DMS153 (cell line): Measurements from ENCODE around the gene MASP2.
A peak's percentile ranks its signal among the peaks of the same experiment; 100 is the strongest.
"Not testable (repeated sequence)": the region's sequence is repeated elsewhere in the genome, so short reads cannot be mapped to it uniquely, and the experiment has no call there.

Experiments used
- DNase-seq: peaks from one replicate; lab custom pipeline; 2025; lab: John Stamatoyannopoulos, UW

MASP2 gene

DNA sequence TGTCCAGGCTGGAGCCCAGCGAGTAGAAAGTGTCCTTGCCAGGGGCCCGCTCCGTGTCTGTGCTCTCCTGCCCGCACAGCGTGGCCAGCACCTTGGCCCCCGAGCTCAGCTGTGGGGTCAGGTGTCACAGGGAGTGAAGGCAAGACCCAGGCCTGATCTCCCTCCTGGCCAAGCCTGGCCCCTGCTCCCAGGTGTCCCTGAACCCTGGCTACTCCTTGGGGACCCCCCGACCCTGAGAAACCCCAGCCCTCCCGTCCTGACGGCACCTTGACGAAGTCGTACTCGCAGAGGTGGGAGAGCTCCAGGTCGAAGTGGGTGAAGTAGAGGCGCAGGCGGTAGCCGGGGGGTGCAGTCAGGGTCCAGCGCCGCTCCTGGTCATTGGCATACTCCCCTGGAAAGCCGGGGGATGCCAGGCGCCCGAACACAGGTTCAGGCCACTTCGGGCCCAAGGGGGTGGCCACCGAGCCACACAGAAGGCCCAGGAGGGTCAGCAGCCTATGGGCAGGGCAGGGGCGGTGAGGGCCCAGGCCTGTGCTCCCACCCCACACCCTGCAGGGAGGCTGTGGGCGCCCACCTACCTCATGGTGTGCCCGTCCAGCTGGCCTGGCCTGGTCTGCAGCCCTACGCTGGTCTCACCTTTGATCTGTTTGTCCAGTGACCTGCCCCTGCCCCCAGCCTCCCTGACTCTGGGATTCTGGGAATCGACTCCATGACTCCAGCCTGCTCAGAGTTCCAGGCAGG lies at the start of gene MASP2:
Gene MASP2 (minus strand): TSS at position 615 of the 741 bp plus-strand sequence. CDS start 32 bp downstream, at position 583.
- DNase-seq, result no peak

DNA sequence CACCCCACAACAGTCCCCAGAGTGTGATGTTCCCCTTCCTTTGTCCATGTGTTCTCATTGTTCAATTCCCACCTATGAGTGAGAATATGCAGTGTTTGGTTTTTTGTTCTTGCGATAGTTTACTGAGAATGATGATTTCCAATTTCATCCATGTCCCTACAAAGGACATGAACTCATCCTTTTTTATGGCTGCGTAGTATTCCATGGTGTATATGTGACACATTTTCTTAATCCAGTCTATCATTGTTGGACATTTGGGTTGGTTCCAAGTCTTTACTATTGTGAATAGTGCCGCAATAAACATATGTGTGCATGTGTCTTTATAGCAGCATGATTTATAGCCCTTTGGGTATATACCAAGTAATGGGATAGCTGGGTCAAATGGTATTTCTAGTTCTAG lies 36.7 kb upstream of the MASP2 start:
- not testable (repeated sequence) for DNase-seq

DNA sequence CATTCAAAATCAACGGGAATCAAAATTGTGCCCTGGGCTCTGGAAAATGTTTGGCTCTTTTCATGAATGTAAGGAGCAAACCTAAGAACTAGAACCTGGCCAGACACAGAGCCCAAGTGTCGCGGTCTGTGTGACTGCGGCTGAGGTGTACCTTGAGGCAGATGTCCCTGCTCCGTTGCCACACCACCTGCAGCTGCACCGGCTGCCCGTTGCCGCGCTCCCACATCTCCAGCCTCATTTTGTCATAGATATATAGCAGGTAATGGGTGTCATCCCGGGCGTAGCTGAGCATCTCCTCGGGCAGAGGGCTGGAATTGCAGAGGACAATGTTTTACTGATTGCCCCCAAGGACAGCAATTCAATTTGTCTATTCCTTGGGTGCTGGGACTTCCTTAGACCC lies 33.9 kb upstream of the MASP2 start:
- DNase-seq, result no peak

DNA sequence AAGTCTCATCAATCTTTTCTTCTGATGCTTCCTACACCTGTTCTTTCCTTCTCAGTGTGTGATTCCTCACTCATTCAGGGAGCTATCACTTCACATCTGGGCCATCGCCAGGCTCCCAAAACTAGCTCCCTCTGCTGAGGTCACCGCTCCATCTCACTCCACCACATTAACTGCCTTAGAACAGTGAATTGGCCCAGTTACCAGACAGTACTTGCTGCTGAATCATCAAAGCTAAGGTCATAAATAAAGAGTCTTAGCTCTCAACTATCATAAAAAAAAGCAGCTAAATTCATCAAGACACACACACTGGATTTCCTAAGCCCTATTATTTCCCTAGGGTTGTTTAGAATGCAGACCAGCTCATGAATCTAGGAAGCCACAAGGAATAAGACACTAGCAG lies 31.6 kb upstream of the MASP2 start:
- no peak for DNase-seq

DNA sequence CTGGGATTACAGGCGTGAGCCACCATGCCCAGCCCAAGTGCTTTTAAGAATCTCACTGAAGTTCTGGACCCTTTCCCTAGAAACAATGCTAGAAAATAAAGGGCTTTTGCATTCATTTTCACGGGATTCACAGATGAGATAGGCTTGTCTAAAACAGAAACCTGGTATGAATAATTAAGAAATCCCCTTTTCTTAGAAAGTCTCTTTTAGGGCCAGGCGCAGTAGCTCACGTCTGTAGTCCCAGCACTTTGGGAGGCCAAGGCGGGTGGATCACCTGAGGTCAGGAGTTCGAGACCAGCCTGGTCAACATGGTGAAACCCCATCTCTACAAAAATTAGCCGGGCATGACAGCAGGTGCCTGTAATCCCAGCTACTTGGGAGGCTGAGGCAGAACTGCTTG lies 26.4 kb upstream of the MASP2 start:
- not testable (repeated sequence) for DNase-seq

DNA sequence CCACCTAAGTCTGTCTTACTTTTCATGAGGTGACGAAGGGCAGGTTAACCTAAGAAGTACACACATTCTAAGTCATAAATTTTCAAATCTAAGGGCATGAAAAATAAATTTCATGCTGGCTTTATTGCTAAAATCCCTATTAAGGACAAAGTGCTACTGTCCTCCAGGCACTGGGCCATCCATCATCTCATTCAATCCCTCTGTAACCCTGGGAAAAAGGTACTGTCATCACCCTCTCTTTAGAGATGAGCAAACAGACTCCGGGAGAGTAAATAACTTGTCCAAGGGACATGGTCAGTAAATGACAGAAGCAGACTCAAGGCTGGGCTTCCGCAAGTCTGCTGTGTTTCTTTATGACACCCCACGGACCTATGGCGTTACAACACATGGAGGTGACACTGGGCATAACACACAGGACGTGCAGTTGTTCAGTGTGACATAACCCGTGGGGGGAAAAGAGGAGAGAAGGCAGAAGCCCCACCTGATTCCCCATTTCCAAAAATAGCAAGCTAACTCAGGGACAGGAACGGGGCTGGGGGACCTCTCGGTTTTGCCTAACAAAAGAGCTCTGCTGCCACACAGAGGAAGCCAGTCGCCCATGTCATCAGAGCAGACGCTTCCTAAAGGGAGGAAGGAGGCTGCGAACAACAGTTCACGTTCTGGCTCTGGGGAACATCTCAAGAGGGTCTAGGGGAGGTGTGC lies 25.3 kb upstream of the MASP2 start:
- peak; percentile 83 for DNase-seq

DNA sequence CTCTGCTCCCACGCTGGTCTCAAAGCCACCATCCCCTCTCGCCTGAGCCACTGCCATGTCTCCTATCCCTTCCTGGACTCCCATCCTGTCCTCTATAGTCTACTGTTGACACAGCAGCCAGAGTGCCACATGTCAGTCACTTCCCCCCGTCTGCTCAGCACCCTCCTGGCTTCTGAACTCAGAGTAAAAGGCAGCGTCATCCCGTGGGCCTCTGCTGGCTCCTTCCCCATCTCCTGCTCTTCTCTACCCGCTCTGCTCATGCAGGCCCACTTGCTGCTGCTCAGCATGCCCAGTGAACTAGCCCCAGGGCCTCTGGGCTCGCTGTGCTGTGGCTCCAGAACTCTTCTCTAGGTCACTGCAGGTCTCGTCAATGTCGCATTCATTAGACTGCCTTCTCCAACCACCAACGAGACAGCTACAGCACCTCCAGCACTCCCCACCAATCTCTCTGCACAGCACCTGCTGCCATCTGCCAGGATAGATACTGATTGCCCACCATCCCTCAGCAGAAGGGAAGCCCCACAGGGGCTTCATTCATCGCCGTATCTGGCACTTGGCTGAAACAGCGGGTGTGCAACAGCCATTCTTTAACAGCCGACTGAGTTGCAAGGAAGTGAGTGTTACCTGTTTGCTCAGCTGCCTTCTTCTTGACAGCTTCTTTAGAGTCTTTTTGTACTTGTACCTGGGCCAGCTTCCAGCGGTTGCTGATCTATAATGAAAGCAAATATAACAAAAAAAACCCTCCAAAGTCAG lies 24.6 kb upstream of the MASP2 start:
- peak; percentile 68 for DNase-seq

DNA sequence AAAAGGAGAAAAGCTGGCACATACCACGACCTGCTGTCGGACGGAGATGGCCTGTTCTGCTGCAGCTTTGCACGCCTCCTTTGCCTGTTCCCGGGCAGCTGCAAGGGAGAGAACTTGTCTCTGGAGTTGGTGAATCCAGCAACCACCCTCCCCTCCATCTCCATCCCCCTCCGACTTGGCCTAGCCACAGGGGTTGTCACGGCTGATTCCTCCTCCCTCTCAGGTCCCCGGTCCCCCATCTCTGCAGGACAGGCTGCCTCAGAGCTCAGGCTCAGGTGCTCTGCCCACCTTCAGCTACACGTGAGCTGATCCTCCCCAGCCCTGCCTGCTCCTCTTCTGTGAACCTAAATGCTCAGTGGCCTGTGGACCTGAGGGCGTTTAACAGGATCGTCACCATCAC lies 23.8 kb upstream of the MASP2 start:
- no peak for DNase-seq

DNA sequence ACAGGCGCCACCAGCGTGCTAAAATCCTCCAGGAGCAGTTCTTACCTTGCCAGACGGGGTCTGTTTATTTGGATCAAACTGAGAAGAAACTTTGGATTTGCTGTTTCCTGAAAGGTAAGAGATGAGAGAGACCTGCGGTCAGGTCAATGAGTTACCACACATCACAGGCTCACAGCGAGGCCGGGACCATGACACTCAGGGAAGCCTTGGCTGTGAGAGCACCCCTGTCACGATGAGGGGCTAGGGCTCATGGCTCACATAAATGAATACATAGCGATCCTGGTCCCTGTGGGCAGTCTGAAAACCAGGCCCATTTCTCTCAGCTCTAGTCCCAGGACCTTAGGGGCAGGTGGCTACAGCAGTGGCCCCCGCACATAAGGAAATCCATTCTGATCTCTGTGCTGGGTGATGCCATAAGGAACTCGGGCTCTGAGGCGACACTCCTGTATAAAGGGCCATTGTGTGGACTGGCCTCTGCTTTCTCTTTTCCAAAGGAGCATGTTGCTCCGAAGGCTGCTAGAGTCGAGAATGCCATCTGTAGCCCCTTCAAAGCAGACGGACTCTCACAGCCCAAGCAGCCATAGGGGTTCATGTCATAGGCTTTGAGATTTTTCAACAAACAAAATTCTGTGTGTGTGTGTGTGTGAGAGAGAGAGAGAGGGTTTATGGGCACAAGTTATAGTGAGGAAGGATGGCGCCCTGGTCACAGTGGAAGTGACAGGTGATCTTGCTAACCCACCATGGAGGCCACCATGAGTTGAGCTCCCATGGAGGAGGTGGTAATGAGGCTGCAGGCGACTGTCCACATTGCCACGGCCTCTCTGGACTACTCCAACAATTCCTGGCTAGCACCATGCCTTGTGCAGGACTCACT lies 21.8 kb upstream of the MASP2 start:
- no peak for DNase-seq

DNA sequence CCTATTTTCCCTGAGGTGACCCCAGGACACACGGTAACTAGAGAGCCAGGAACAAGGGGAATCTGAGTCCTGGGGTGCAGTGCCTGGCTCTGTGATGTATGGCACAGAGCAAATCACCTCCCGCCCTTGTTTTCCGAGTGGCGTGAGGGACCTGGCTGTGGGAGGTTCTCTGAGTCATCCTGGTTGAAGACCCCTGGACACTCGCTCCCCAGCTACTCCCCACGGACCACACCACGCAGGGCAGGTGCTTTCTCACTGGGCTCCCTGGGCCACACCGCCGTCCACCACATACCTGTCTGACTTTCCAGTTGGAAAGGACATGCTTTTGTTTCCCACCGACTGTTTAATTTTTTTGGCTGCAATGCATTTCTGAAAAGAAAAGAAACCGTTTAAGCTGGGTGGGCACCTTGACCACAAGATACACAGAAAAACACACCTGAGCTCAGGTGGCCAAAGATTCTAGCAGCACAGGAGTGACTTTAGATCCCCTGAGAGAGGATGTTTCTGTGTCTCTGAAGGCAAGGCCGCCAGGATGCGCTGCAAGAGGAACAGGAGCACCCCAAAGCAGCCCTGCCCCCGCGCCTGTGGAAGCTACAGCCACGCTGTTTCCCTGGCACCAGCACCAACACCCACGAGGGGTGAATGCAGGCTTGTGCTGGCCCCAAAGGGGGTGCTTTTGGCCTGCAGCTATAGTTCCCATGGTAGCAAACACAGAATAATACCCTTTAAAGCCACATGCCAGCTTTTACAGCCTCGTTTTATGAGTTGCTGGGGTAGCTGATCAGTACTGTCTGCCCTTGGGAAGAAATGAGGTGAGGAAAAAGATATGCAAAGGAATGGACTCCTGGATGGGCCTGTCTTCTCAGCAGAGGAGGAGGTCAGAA lies 20.9 kb upstream of the MASP2 start:
- no peak for DNase-seq

DNA sequence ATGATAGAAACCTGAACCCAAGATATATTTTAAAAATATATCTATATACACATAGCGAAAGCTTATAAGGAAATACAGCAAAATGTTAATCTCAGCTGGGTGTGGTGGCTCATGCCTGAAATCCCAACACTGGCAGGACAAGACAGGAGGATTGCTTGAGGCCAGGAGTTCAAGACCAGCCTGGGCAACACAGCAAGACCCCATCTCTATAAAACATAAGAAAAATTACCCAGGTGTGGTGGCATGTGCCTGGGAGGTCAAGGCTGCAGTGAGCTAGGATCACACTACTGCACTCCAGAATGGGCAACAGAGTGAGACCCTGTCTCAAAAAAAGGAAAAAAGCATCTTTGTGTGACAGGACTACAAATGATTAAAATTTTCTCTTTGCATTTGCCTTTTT lies 18.8 kb upstream of the MASP2 start:
- no peak for DNase-seq

DNA sequence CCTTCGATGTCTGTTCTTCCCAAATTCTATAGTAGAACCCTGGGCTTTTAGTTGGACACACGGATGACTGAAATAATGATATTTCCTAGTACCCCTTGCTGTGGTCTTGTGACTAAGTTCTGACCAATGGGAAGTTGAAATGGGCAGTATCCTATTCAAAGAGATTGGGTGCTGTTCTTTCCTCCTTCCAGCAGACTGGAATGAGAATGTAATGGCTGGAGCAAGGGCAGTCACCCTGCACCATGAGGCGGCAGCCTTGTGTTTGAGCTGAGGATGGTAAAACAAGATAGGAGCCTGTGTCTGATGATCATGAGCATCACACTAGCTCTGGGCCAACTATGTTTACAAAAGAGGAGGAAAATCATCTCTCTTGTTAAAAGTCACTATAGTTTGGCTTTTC lies 17.9 kb upstream of the MASP2 start:
- DNase-seq, result no peak

DNA sequence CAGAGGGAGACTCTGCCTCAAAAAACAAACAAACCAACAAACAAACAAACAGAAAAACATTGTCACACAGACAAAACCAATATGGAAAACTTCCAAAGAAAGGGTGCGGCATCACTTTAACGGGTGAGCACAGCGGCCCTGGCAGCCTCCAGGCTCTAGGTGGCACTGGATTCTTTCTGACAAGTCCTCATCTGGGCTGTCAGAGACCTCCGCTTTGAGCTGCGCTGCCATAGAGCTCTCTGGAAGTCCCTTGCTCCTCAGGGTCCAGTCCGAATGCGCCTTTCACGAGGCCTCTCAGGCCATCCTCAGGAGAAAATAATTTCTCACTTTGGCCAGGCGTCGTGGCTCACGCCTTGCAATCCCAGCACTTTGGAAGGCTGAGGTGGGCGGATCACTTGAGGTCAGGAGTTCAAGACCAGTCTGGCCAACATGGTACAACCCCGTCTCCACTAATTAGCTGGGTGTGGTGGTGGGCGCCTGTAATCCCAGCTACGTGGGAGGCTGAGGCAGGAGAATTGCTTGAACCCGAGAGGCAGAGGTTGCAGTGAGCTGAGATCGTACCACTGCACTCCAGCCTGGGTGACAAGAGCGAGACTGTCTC lies 17.0 kb upstream of the MASP2 start:
- DNase-seq, result not testable (repeated sequence)

DNA sequence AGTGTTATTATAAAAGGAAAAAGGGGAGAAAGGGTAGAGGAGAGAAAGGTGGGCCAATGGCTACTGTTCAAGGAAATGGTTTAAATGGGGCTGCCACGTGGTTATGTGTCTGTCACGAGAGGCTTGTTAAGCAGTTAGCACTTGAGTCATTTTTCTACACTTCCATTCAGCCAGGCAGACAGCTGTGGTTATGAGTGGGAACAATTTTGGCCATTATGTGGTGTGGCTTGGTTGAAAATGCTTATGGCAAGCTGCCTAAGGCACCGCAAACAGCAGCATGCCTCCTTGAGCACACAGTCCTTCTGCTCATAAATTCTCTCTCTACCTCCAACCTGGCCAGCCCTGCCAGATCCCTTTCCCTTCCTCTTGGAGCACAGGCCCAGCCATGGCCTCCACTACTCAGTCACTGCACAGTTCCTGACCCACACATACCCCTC lies 15.9 kb upstream of the MASP2 start:
- peak; percentile 18 for DNase-seq

DNA sequence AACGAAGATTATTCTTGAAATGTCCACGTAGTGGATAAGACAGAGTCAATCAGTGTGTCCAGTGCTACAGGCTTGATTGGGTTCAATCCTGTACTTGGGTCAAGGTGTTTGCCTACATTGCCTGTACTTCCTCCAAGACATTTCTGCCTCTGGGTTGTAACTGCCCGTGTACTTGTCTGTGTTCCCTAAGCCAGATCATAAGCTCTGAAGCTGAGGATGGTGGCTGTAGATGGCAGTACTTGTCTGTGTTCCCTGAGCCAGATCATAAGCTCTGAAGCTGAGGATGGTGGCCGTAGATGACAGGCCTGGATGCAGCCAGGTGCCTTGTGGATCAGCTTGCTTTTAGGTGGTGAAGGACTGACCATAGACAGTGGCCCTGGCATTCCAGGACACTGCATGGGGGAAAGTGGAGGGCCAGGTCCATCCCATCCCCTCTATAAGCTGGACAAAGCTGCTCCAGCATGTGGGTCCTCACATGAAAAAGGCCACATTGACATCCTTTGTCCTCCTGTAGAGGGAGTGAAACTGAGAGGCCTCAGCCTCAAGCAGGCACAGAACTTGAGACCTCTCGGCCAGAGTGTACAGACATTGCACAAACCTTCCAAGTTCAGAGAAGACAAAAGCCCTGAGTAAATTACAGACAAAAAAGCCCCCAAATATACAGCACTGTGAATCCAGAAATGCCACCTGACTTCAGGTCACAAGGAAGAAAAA lies 14.8 kb upstream of the MASP2 start:
- no peak for DNase-seq

DNA sequence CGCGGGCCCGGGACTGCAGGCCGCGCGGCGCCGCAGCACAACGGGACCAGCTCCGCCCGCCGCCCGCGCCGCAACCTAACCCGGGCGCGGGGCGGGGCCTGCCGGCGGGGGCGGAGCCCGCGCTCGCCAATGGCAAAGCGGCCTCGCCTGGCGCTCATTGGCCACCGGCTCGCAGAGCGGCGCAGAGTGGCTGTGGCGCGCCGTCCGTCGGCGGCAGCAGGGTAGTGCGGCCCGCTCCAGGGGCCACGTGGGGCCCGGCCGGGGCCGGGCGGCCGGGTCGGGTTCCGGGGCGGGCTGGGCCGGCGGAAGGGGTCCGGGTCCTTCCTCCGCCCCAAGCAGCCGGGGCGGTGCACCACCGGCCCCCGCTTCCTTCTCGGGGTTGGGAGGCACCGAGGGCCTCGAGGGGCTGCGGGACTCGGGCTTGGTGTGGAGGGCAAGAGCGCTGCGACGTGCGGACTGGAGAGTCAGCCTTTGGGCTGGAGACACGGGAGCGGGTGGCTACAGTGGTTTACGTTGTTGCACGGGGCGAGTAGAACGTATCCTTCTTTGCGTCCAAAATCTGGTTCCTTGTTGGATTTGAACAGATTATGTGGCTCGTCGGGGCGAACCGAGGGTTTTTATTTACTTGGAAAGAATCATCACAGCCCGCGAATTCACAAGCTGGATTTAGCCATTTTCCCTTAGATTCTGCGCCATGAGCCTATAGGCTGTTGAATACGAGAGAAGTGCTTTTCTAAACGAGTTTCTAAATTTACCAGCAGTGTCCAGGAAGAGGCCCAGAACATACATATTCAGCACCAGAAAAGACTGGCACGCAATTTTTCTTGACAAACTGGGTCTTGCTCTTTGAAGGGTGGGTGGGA lies 13.2 kb upstream of the MASP2 start, which contains the start of gene SRM:
Gene SRM (minus strand): TSS at position 51 of the 863 bp plus-strand sequence. CDS start 75 bp downstream, outside the sequence.
- DNase-seq, result peak; percentile 91

DNA sequence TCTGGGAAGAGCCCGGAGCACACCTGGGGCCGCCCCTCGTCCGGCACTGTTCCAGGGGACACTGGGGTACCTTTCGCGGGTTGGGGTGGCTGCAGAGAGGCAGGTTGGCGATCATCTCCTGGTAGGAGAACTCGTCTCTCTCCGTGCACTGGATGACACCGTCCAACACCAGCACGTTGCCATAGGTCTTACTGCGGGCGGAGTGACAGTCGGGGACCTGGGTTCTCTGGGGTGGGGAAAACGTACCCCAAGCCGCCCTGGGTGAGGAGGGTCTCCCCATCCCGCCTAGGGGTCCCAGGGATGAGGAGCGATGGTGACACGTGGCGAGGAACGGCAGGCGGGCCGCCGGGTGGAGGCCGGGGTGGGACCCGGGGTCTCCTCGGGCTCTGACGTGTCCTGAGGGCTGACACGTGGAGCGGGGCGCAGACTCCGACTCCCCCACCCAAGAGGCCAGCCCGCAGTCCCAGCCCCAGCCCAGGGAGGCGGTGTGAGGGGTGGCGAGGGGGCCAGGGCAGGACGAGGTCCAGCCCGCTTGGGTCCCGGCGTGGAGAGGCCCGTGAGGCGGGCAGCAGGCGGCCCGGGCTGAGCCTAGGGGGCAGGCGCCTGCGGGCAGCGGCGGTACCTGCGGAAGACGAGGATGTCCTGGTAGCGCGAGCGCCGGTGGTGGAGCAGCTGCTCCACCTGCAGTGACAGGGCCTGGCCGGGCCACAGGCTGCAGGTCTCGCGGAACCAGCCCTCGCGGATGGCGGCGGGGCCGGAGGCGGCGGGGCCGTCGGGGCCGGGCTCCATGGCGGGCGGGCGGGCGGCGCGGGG lies 12.3 kb upstream of the MASP2 start:
- no peak for DNase-seq
